Activated T-cell treated with anti-CD3 and anti-CD28 coated beads for 48 hours (primary cell): ENCODE data around the gene BLMH.
"Not testable (repeated sequence)": the region's sequence is repeated elsewhere in the genome, so short reads cannot be mapped to it uniquely, and the experiment has no call there.

ENCODE experiments used
- DNase-seq: peaks from one replicate; pipeline ENCODE4 v3.0.0-alpha.2; 2020; ENCODE audit warnings: low read depth

BLMH gene

DNA sequence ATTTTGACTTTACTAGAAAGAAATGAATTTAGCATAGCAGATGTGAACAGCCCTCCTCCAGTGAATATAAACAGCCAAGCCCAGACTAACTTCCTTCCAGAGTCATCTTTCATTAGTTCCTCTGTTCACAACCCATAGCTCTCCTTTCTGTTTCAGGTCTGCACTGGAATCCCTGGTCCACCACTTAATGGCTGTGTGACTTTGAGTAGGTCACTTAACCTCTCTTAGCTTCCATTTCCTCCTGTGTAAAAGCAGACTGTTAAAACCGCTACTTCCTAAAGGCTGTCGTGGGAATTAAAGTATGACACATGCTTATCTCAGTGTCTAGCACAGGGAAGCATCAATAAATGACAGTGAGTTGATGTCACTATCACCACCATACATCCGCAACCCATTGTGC, 63.7 kb downstream of the BLMH start:
- DNase-seq: no peak

- DNase-seq: no peak
Observed at GRCh38 chr17:30226878-30227277, 64.9 kb downstream of the BLMH start.

DNA sequence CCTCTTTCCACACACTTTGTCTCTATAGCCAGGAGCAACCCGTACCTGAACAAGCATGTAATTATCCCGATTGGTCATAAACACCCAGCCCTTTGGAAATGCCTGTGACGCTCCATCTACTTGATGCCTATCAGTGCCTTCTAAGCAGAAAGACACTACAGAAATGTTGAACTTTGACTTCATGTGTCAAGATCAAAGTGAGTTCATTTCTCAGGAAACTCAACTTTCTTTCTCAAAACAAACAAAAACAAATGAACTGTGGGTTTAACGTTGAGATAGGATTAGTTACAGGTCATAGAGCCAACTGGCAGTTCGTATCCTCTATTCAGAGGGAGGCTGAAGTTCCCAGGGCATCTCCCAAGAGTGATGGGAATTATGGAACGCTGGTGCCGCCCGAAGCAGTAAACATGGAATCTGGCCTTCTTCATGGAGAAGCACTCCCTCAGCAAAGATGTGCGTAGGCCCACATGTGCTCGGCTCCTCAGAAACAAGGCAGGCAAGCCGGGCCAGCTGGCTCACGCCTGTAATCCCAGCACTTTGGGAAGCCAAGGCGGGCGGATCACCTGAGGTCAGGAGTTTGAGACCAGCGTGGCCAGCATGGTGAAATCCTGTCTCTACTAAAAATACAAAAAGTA, 65.7 kb downstream of the BLMH start:
- no peak for DNase-seq

DNA sequence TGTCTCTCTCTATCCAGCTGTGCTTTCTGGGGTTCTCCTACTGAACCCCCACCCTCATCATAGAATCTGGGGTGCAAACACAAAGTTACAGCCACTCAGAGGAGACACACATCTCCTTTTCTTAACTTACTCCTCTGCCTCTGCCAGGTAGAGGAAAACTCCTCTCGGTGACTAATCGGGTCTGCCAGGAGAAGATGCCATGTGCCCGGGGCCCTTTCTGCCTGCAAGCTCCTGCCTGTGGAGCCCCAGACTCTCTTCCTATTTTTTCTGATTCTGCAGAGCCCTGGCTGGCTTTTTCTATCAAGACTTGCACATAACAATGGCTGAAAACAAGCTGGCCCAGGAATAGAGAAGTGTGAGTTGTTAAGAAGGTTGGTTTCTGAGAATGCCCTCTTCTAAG, 66.6 kb downstream of the BLMH start:
- no peak for DNase-seq

- DNase-seq: no peak
Observed at GRCh38 chr17:30224419-30224960, 67.3 kb downstream of the BLMH start.

- no peak for DNase-seq
Observed at GRCh38 chr17:30222721-30223175, 69.0 kb downstream of the BLMH start.

- no peak for DNase-seq
Observed at GRCh38 chr17:30222251-30222650, 69.5 kb downstream of the BLMH start.

GRCh38 chr17:30221346-30221745, 70.4 kb downstream of the BLMH start:
- no peak for DNase-seq

GRCh38 chr17:30220414-30220813, 71.3 kb downstream of the BLMH start:
- DNase-seq: no peak

- no peak for DNase-seq
Observed at GRCh38 chr17:30219833-30220232, 71.9 kb downstream of the BLMH start.

DNA sequence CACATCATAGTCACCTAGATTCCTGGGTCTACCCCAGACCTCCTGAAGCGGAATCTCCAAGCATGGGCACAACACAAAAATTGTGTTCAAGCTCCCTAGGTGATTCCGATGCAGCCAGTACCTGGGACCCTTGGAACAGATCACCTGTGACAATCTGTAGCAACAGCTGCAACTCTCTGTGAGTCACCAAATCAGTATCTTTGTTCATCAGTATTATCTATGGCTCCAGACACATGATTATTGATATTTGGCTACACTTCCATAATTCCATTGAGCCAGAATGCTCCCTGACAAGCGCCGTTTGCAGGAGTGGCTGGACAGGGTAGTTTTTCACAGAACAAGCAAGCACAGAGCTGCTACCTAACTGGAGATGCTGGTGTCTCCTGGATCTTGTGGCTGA, 72.4 kb downstream of the BLMH start:
- no peak for DNase-seq

DNA sequence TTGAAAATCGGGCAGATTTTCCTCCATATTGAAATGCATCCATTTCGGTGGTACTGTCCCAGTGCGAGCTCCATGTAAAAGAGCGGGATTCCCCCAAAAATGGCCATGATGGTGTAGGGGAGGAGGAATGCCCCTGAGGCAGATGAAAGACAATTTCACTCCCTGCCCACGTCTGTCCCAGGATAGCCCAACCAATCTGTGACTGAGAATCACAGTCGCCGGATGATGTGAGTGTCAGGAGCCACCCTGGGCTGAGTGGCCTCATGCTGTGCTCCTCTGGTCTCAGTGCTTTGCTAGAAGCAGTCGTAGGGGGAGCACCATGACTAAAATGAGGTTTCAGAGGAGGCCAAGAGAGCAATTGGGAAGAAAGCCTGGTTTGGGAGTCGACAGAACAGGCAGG, 72.9 kb downstream of the BLMH start:
- DNase-seq: no peak

- DNase-seq: no peak
Observed at GRCh38 chr17:30217746-30218245, 73.9 kb downstream of the BLMH start.

DNA sequence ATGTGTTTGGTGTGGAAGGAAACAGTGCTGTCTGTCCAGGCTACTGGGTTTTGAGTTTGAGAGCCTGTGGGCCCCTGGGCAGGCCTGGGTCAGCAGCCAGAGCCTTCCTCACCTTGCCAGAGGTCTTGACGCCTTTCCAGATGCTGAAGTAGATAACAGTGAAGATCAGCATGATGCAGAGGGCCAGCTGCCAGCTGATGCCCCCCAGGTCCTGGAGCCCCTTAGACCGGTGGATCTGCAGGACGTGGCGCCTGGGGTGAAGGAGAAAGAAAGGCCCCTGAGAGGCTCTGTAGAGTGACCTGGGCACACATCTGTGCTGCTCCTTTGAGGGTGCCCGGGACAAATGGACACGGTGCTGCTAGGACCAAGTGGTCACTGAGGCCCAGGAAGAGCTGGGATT, 74.7 kb downstream of the BLMH start:
- no peak for DNase-seq

- no peak for DNase-seq
Observed at GRCh38 chr17:30212750-30213149, 79.0 kb downstream of the BLMH start.

DNA sequence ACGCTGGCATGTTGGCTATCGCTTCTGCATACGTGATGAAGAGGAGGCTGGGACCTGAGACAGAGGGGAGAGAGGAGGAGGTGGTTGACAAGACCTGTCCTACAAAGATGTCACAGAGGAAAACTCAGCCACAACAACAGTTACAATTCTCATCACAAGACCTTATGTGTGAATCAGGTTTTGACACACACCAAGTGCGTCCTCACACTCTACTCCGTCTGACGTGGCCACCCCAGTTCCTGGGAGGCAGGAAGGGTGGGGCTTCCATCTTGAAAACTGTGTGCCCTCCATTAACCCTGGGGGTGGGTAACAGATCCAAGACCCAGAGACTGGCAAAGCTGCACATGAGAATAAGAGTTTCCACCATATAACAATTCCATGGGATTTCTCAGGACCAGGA, 80.4 kb downstream of the BLMH start:
- DNase-seq: no peak

DNA sequence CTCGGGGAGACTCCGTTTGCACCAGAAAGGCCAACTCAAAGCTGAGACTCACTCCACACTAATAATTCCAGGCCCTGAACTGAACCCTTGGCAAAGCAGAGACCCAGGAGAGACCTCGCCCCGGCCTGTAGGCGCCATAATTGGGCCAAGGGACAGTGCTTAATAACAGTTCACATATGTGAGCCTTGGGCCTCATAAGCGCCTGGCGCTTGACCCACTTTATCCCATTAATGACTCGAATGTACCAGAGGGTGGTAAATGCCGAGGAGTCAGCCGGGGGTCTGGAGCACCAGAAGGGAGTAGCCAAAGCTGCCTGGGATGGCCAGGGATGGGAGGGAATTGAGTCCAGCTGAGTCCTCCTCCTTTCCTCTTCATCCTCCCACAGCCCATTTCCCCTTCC, 80.8 kb downstream of the BLMH start:
- no peak for DNase-seq

DNA sequence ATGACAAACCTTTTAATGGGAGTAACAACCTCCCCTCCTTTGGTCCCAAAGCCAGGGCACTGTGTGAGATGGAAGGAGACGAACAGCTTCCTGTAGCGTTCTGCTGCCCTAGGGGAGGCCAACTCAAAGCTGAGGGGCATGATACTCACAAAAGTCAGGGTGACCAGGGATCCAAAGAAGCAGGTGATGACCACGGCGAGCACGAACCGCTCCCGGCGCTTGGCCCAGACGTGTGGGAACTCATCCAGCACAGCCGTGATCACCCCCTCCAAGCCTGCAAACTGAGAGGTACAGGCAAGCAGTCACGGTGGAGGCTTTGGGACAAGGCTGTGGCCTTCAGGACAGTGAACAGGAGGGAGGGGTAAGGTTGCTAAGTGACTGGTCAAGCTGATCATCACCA, 81.4 kb downstream of the BLMH start:
- DNase-seq: no peak

DNA sequence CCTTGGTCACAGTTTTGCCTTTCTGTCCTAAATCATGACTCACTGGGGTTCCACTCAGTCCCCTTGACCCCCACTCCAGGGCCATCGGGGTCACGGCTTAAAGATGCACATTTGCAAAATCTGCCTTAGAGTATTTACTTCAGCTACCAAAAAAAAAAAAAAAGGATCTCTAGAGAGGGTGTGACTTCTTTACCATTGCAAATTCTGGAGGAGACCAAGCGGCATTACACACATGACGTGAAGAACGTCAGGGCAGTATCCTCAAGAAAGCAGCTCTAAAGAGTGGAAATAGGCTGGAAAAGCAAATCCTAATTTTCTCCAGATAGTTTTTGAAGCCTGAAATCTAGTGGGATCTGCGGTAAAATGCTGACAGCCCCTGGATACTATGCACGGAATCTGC, 81.8 kb downstream of the BLMH start:
- no peak for DNase-seq

- DNase-seq: no peak
Observed at GRCh38 chr17:30208214-30208613, 83.5 kb downstream of the BLMH start.

- no peak for DNase-seq
Observed at GRCh38 chr17:30207655-30208054, 84.1 kb downstream of the BLMH start.

GRCh38 chr17:30203471-30203981, 88.2 kb downstream of the BLMH start:
- DNase-seq: no peak

- not testable (repeated sequence) for DNase-seq
Observed at GRCh38 chr17:30200656-30201055, 91.1 kb downstream of the BLMH start.

DNA sequence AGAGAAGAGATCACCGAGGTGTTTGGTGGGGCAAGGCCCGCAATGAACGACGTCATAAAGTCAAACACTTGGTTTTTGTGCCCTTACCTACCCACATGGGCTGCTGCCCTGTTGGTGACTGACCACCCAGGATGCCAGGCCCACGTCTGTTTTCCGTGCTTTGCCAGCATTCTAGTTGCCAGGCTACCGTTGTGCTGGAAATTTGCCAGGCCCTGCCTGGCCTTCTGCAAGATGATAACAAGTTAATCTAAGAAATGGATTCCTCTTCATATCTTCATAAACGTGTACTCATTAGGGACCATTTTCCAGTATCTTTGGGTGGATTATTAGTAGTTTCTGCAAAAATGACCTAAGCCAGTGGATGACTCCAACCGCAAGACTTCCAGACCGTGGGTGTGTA, 91.6 kb downstream of the BLMH start:
- no peak for DNase-seq
